Fibroblast of skin of back (primary cell): ENCODE measurements around the gene AP1G1.
A peak's percentile ranks its signal among the peaks of the same experiment; 100 is the strongest.

Experiments used
- DNase-seq: peaks from one replicate; pipeline ENCODE4 v3.0.0-alpha.2; 2013

AP1G1 gene

GRCh38 chr16:71748226-71748625, 60.4 kb downstream of the AP1G1 start:
- DNase-seq, result no peak

GRCh38 chr16:71746442-71747046, 62.1 kb downstream of the AP1G1 start:
- DNase-seq, result peak; percentile 34

- no peak for DNase-seq
Measured at GRCh38 chr16:71738855-71739254, 69.8 kb downstream of the AP1G1 start.

GRCh38 chr16:71737501-71737900, 71.1 kb downstream of the AP1G1 start:
- no peak for DNase-seq

GRCh38 chr16:71734511-71734910, 74.1 kb downstream of the AP1G1 start:
- DNase-seq, result no peak

- no peak for DNase-seq
Measured at GRCh38 chr16:71732587-71732986, 76.0 kb downstream of the AP1G1 start.

- DNase-seq, result no peak
Measured at GRCh38 chr16:71727551-71728324, 80.9 kb downstream of the AP1G1 start.

- no peak for DNase-seq
Measured at GRCh38 chr16:71726476-71727315, 81.9 kb downstream of the AP1G1 start.

GRCh38 chr16:71724320-71724751, 84.3 kb downstream of the AP1G1 start, which contains the start of gene PHLPP2:
Gene PHLPP2 (minus strand): TSS chr16:71724701. CDS start chr16:71714795, 9,906 bp downstream.
- no peak for DNase-seq

- peak; percentile 72 for DNase-seq
Measured at GRCh38 chr16:71723537-71724319, 84.9 kb downstream of the AP1G1 start.

- DNase-seq, result peak; percentile 80
Measured at GRCh38 chr16:71722801-71723536, 85.7 kb downstream of the AP1G1 start.

GRCh38 chr16:71721066-71721740, 87.4 kb downstream of the AP1G1 start:
- DNase-seq, result no peak

GRCh38 chr16:71712501-71712900, 96.1 kb downstream of the AP1G1 start:
- no peak for DNase-seq

- no peak for DNase-seq
Measured at GRCh38 chr16:71711789-71712188, 96.8 kb downstream of the AP1G1 start.

GRCh38 chr16:71709229-71709781, 99.3 kb downstream of the AP1G1 start:
- peak; percentile 59 for DNase-seq

GRCh38 chr16:71708696-71709095, 99.9 kb downstream of the AP1G1 start:
- no peak for DNase-seq

GRCh38 chr16:71707199-71707598, 101.4 kb downstream of the AP1G1 start:
- no peak for DNase-seq

- no peak for DNase-seq
Measured at GRCh38 chr16:71706046-71706445, 102.6 kb downstream of the AP1G1 start.

- no peak for DNase-seq
Measured at GRCh38 chr16:71703333-71703732, 105.3 kb downstream of the AP1G1 start.

- no peak for DNase-seq
Measured at GRCh38 chr16:71700831-71701230, 107.8 kb downstream of the AP1G1 start.

GRCh38 chr16:71698491-71698890, 110.1 kb downstream of the AP1G1 start:
- no peak for DNase-seq
